ENCODE results near the gene E2F8. TPM values are rescaled to one million over a fixed set of nuclear protein-coding genes. Genes with fewer than 3 reads are reported as not detected.

The E2F8 gene
- total RNA-seq, 2 donors from 2014 or later = 10.5 to 12.2 TPM

GRCh38 chr11:19225123-19225522 is 15.6 kb downstream of the E2F8 start:
- peaks cover 48% of the 10 kb centered on the region for H3K36me3 Mint-ChIP-seq (ENCODE audit: low read depth)
- H3K27me3 Mint-ChIP-seq (ENCODE audit: insufficient read depth) = peaks cover 63% of the 10 kb centered on the region
- no peak overlapping the region for H3K27ac Mint-ChIP-seq

GRCh38 chr11:19220903-19221724 is 19.6 kb downstream of the E2F8 start:
- Mint-ChIP-seq H3K4me3 (no peak overlapping the region), H3K9me3 (peaks cover 16% of the 10 kb centered on the region), H3K27ac (no peak overlapping the region), H3K27me3 (ENCODE audit: insufficient read depth) (peaks cover 93% of the 10 kb centered on the region), H3K4me1 (peaks cover 10% of the 10 kb centered on the region), H3K36me3 (ENCODE audit: low read depth) (peaks cover 32% of the 10 kb centered on the region)
- Histone ChIP-seq H3K4me1 (ENCODE audit: control insufficient read depth, insufficient read depth, low read length) (no peaks in the 10 kb centered on the region), H3K27me3 (ENCODE audit: control insufficient read depth, insufficient read depth, low read length, poor library complexity, severe bottlenecking) (peaks cover 95% of the 10 kb centered on the region), H3K9me3 (ENCODE audit: control insufficient read depth, low read length) (peaks cover 24% of the 10 kb centered on the region), H3K9ac (ENCODE audit: extremely low read depth, low read length, poor library complexity, severe bottlenecking) (no peak overlapping the region), H3K36me3 (ENCODE audit: control insufficient read depth, insufficient read depth, low read length) (peaks cover 16% of the 10 kb centered on the region), H3K27ac (ENCODE audit: low read depth, low read length) (no peak overlapping the region), H3K4me3 (ENCODE audit: low read length) (no peak overlapping the region)
- TF ChIP-seq CTCF (conservative IDR thresholded peaks at IDR 0.05) = no peak
- 72 to 90% methylated on average over 3 of the region's 3 CpGs for WGBS, 2 experiments (ENCODE audit: insufficient coverage in 1 of 2, insufficient read length in 1 of 2)
- no peak for DNase-seq

More at GRCh38 chr11:19225123-19225522, 15.6 kb downstream of the E2F8 start:
- Histone ChIP-seq H3K36me3 (ENCODE audit: control insufficient read depth, insufficient read depth, low read length) (peaks cover 28% of the 10 kb centered on the region), H3K27ac (ENCODE audit: low read depth, low read length) (no peak overlapping the region), H3K27me3 (ENCODE audit: control insufficient read depth, insufficient read depth, low read length, poor library complexity, severe bottlenecking) (peaks cover 84% of the 10 kb centered on the region), H3K4me3 (ENCODE audit: low read length) (no peak overlapping the region), H3K9ac (ENCODE audit: extremely low read depth, low read length, poor library complexity, severe bottlenecking) (no peak overlapping the region), H3K9me3 (ENCODE audit: control insufficient read depth, low read length) (peaks cover 24% of the 10 kb centered on the region), H3K4me1 (ENCODE audit: control insufficient read depth, insufficient read depth, low read length) (no peaks in the 10 kb centered on the region)
- H3K4me1 Mint-ChIP-seq = peaks cover 10% of the 10 kb centered on the region
- no peak for DNase-seq
- TF ChIP-seq CTCF (conservative IDR thresholded peaks at IDR 0.05) = no peak
- H3K9me3 Mint-ChIP-seq = peaks cover 16% of the 10 kb centered on the region
- 96 to 97% methylated on average over 6 of the region's 6 CpGs for WGBS, 2 experiments (ENCODE audit: insufficient coverage in 1 of 2, insufficient read length in 1 of 2)
- H3K4me3 Mint-ChIP-seq = no peak overlapping the region

- Histone ChIP-seq H3K9ac (ENCODE audit: extremely low read depth, low read length, poor library complexity, severe bottlenecking) (no peak overlapping the region), H3K27ac (ENCODE audit: low read depth, low read length) (no peak overlapping the region), H3K36me3 (ENCODE audit: control insufficient read depth, insufficient read depth, low read length) (peaks cover 9% of the 10 kb centered on the region), H3K4me3 (ENCODE audit: low read length) (no peak overlapping the region), H3K9me3 (ENCODE audit: control insufficient read depth, low read length) (peaks cover 20% of the 10 kb centered on the region), H3K27me3 (ENCODE audit: control insufficient read depth, insufficient read depth, low read length, poor library complexity, severe bottlenecking) (peaks cover 95% of the 10 kb centered on the region), H3K4me1 (ENCODE audit: control insufficient read depth, insufficient read depth, low read length) (no peaks in the 10 kb centered on the region)
- Mint-ChIP-seq H3K4me1 (peaks cover 10% of the 10 kb centered on the region), H3K27me3 (ENCODE audit: insufficient read depth) (peaks cover 93% of the 10 kb centered on the region), H3K27ac (no peak overlapping the region), H3K9me3 (peaks cover 16% of the 10 kb centered on the region), H3K4me3 (no peak overlapping the region), H3K36me3 (ENCODE audit: low read depth) (peaks cover 14% of the 10 kb centered on the region)
- DNase-seq = no peak
- WGBS, 2 experiments (ENCODE audit: insufficient coverage in 1 of 2, insufficient read length in 1 of 2) = 92 to 95% methylated on average over 12 to 14 of the region's 15 CpGs
- no peak for TF ChIP-seq CTCF (conservative IDR thresholded peaks at IDR 0.05)
These were observed 21.8 kb downstream of the E2F8 start for GRCh38 chr11:19218786-19219460.

Data from endodermal cell (in vitro differentiated cells).